Lower leg skin (tissue), 4 donors: Measurements from ENCODE around the gene CGB7. TPM values are rescaled to one million over a fixed set of nuclear protein-coding genes. Genes with fewer than 3 reads are reported as not detected.

Experiments
- DNase-seq, 2 donors: peaks; one replicate each; pipeline ENCODE4 v3.0.0-alpha.2; 2019; ENCODE audit warnings: low spot score in 2 of 2
- H3K4me3 ChIP-seq: fragments of 200-600 bp; sonication (generic); 2 replicates; pipeline ENCODE4 v1.5.1; 2017; ENCODE audit warnings: mild to moderate bottlenecking, low read depth; ENCODE audit not compliant: poor library complexity, severe bottlenecking
- POLR2A ChIP-seq, 2 donors: fragments of 450-650 bp; IDR thresholded peaks; one replicate each; pipeline ENCODE4 v1.6.1; 2016 to 2017; ENCODE audit warnings: antibody characterized with exemption in 2 of 2, mild to moderate bottlenecking in 1 of 2, moderate library complexity in 1 of 2
- WGBS, 2 donors: methylation state at CpG; one replicate each; pipeline ENCODE4 v1.1.5; 2018; 5-methylcytosine and 5-hydroxymethylcytosine counted together
- intact Hi-C: fragments of 100-400 bp; cut with DNase I; formaldehyde crosslinking; loops from one replicate; pipeline ENCODE4 v1.15.0; 2023; ENCODE audit warnings: low total_unique reads
- total RNA-seq, 4 donors: library from RNA; depleted of rRNA; stranded (reverse); fragments of >200 nt; gene quantifications; one replicate each; pipeline ENCODE4 v1.1.0, GENCODE V29; 2016
- TF ChIP-seq, protein P1 (sequence below), 3 donors: fragments of 450-650 bp; IDR thresholded peaks; one replicate each; pipeline ENCODE4 v1.5.1; 2016; ENCODE audit warnings: antibody characterized with exemption in 3 of 3, mild to moderate bottlenecking in 3 of 3, moderate library complexity in 2 of 3

CGB7 gene
- total RNA-seq, 4 donors from 2014 or later = 1.0 to 8.8 (median 2.2) TPM

DNA sequence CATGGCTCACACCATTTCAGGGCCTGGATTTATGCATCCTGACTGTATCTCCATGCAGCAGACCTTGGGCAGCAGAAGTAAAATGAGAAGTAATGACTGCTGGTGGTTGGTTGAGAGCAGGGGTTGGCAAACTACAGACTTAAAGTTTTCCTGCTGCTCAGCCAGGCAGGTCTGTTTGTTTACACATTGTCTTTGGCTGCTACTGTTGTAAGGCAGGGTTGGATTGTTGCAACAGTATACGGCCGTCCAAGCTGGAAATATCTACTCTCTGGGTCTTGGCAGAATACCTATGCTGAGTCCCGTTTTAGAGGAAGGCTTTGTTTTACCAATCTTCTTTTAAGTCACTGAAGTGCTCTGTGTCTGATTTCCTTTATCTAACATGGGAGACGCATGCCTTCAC is 41.2 kb upstream of the CGB7 start:
- no peak for DNase-seq
- H3K4me3 ChIP-seq = no peak overlapping the region
- 79 to 84% methylated on average over 4 of the region's 4 CpGs for WGBS, 2 donors
- no peak for TF ChIP-seq POLR2A (IDR thresholded peaks at IDR 0.05)
- TF ChIP-seq, protein P1, sequence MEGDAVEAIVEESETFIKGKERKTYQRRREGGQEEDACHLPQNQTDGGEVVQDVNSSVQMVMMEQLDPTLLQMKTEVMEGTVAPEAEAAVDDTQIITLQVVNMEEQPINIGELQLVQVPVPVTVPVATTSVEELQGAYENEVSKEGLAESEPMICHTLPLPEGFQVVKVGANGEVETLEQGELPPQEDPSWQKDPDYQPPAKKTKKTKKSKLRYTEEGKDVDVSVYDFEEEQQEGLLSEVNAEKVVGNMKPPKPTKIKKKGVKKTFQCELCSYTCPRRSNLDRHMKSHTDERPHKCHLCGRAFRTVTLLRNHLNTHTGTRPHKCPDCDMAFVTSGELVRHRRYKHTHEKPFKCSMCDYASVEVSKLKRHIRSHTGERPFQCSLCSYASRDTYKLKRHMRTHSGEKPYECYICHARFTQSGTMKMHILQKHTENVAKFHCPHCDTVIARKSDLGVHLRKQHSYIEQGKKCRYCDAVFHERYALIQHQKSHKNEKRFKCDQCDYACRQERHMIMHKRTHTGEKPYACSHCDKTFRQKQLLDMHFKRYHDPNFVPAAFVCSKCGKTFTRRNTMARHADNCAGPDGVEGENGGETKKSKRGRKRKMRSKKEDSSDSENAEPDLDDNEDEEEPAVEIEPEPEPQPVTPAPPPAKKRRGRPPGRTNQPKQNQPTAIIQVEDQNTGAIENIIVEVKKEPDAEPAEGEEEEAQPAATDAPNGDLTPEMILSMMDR (IDR thresholded peaks at IDR 0.05) = no peak
- intact Hi-C loops = loop anchor here (5.0 kb wide), 1 partner anchor 49 kb away; no protein-coding TSS in a partner anchor

DNA sequence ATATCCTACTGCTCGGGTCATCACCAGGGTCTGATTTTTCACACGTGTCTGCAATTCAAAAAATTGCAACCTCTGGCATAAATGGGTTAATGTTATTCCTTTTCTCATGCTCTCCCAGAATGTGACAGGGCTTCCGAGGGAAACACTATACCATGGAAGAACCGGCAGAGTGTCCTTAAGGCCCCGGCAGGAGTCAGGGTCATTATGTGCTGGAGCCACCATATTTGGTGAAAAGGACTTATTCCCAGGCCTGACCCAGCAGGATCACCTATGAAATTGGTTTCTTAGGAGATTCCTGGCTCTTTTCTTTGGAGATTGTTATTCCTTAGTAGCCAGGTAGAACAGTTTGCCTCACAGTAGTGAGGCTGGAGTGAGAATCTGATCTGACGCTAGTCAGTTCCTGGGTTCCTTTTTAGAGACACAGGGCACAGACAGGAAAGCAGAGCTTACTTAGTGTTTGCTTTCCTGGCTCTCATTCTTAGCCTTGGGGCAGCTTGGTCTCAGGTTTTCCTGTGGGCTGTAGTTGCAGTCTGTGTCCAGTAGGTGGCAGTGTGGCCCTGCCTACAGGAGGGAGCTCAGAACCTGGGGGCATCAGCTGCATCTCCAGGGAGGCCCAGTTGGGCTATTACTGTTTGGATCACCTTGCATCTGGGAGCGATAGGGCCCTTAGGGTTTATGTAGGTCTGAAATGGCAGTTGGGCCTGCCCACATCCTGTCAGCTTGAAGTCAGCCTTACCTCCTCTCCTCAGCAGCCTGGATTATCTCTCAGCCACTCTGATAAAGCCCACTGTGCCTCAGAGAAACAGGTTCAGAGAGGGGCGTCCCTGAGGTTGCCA is 40.1 kb upstream of the CGB7 start:
- H3K4me3 ChIP-seq = no peak overlapping the region
- WGBS, 2 donors = 46 to 47% methylated on average over 8 of the region's 8 CpGs
- intact Hi-C loops = loop anchor here (2.0 to 5.0 kb wide), 2 partner anchors 50 to 99 kb away; no protein-coding TSS in a partner anchor
- peak; percentile 62 to 93 for DNase-seq
- TF ChIP-seq, protein P1 (IDR thresholded peaks at IDR 0.05) = peak in 1 of 3 donors; percentile 92
- no peak for TF ChIP-seq POLR2A (IDR thresholded peaks at IDR 0.05)

GRCh38 chr19:49094505-49095482 is 37.2 kb upstream of the CGB7 start:
- intact Hi-C loops = loop anchor here (5.0 kb wide), 1 partner anchor 53 kb away; no protein-coding TSS in a partner anchor
- 70% methylated on average over 23 of the region's 23 CpGs for WGBS, 2 donors
- TF ChIP-seq, protein P1 (IDR thresholded peaks at IDR 0.05) = no peak
- TF ChIP-seq POLR2A (IDR thresholded peaks at IDR 0.05) = no peak
- H3K4me3 ChIP-seq = no peak overlapping the region
- DNase-seq = no peak

DNA sequence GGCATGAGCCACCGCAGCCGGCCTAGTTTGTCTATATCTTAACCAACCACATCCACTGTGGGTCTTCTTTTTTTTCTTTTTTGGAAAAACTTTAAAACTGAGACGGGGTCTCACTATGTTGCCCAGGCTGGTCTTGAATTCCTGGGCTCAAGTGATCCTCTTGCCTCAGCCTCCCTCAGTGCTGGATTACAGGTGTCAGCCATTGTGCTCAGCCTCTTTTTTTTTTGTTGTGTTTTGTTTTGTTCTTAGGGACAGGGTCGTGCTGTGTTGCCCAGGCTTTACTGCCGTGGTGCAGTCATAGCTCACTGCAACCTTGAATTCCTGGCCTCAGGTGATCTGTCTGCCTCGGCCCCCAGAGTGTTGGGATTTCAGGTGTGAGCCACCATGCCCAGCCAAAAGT is 35.1 kb upstream of the CGB7 start:
- TF ChIP-seq, protein P1 (IDR thresholded peaks at IDR 0.05) = no peak
- no peak for TF ChIP-seq POLR2A (IDR thresholded peaks at IDR 0.05)
- no peak for DNase-seq
- no peak overlapping the region for H3K4me3 ChIP-seq
- intact Hi-C loops = no loop called here
- WGBS, 2 donors = 95 to 96% methylated on average over 6 of the region's 6 CpGs

GRCh38 chr19:49091391-49092038 is 34.0 kb upstream of the CGB7 start:
- H3K4me3 ChIP-seq = no peak overlapping the region
- no peak for DNase-seq
- TF ChIP-seq POLR2A (IDR thresholded peaks at IDR 0.05) = no peak
- TF ChIP-seq, protein P1 (IDR thresholded peaks at IDR 0.05) = no peak
- WGBS, 2 donors = 89 to 93% methylated on average over 17 of the region's 17 CpGs
- intact Hi-C loops = no loop called here
